ENCODE data around the gene EDNRA.

Gene EDNRA

DNA sequence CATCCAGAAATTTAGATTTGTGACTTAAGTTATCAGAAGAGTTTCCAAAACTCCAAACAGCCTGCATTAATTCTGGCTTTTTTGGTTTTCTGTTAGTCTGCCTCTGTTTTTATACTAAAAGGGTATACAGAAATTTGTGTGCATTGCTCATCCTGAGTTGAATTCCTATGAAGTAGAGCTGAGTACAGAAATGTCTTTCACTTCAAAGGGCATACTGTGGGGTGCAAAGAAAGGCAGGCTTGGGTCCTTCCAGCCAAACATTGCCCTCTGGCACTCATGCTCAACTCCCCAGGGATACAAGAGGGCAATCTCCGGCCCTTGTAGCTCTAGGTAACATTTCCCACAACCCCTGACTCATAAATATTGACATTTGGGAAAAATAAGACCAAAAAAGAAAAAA, 108.7 kb downstream of the EDNRA start:
- TF ChIP-seq, protein P1, sequence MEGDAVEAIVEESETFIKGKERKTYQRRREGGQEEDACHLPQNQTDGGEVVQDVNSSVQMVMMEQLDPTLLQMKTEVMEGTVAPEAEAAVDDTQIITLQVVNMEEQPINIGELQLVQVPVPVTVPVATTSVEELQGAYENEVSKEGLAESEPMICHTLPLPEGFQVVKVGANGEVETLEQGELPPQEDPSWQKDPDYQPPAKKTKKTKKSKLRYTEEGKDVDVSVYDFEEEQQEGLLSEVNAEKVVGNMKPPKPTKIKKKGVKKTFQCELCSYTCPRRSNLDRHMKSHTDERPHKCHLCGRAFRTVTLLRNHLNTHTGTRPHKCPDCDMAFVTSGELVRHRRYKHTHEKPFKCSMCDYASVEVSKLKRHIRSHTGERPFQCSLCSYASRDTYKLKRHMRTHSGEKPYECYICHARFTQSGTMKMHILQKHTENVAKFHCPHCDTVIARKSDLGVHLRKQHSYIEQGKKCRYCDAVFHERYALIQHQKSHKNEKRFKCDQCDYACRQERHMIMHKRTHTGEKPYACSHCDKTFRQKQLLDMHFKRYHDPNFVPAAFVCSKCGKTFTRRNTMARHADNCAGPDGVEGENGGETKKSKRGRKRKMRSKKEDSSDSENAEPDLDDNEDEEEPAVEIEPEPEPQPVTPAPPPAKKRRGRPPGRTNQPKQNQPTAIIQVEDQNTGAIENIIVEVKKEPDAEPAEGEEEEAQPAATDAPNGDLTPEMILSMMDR (IDR thresholded peaks at IDR 0.05; ENCODE audit: low read depth, low read length, poor library complexity, severe bottlenecking) = no peak
- no peak for TF ChIP-seq EZH2phosphoT487 (IDR thresholded peaks at IDR 0.05; ENCODE audit: borderline replicate concordance, low read length)

DNA sequence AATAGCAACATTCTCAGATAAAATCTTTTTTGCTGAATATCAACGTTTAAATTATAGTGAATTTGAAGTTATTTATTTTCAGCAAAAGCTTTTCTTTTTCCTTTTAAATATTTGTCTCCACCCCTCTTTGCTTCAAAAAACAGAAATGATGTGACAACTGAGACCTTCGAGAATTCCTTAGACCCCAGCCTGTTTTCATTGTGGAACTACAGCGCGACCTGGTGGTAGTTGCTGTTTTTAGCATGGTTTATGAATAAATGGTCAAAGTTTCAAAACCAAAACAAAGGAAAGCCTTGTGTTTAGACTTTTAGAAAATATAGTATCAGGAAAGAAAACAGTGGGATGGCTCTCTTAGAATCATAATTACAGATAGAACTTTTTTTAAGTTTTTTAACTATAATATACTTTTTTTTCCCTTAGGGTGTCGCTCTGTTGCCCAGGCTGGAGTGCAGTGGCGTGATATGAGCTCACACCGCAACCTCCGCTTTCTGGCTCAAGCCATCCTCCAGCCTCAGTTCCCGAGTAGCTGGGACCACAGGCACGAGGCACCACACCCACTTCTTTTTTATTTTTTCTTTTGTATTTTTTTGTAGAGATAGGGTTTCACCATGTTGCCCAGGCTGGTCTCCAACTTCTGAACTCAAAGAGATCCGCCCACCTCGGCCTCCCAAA, 109.5 kb downstream of the EDNRA start:
- Histone ChIP-seq H3K4me1 (ENCODE audit: control insufficient read depth, low read length) (no peaks in the 10 kb centered on the region), H3F3A (ENCODE audit: control insufficient read depth, insufficient read depth) (no peaks in the 10 kb centered on the region), H3K9me3 (ENCODE audit: control insufficient read depth, insufficient read depth, low read length) (no peaks in the 10 kb centered on the region), H3K4me2 (ENCODE audit: low read length) (no peak overlapping the region), H3K36me3 (ENCODE audit: control insufficient read depth, low read length) (no peaks in the 10 kb centered on the region), H4K20me1 (ENCODE audit: control insufficient read depth, insufficient read depth, low read depth, low read length) (no peaks in the 10 kb centered on the region), H3K27me3 (ENCODE audit: control insufficient read depth, low read length) (peaks cover 10% of the 10 kb centered on the region), H3K79me2 (ENCODE audit: control insufficient read depth, low read length) (no peaks in the 10 kb centered on the region), H3K27ac (ENCODE audit: low read depth, low read length) (no peak overlapping the region), H3K9me2 (replicated peaks; ENCODE audit: control insufficient read depth, low read length) (no peaks in the 10 kb centered on the region), H3K4me3 (ENCODE audit: low read length) (no peak overlapping the region)
- TF ChIP-seq, protein P1 (IDR thresholded peaks at IDR 0.05; ENCODE audit: low read depth, low read length, poor library complexity, severe bottlenecking) = peak; percentile 64
- TF ChIP-seq EZH2phosphoT487 (IDR thresholded peaks at IDR 0.05; ENCODE audit: borderline replicate concordance, low read length) = no peak

More for the DNA sequence above, 108.7 kb downstream of the EDNRA start:
- Histone ChIP-seq H4K20me1 (ENCODE audit: control insufficient read depth, insufficient read depth, low read depth, low read length) (no peaks in the 10 kb centered on the region), H3F3A (ENCODE audit: control insufficient read depth, insufficient read depth) (no peaks in the 10 kb centered on the region), H3K36me3 (ENCODE audit: control insufficient read depth, low read length) (no peaks in the 10 kb centered on the region), H3K4me1 (ENCODE audit: control insufficient read depth, low read length) (no peaks in the 10 kb centered on the region), H3K4me3 (ENCODE audit: low read length) (no peak overlapping the region), H3K27me3 (ENCODE audit: control insufficient read depth, low read length) (peaks cover 10% of the 10 kb centered on the region), H3K4me2 (ENCODE audit: low read length) (no peak overlapping the region), H3K9me3 (ENCODE audit: control insufficient read depth, insufficient read depth, low read length) (no peaks in the 10 kb centered on the region), H3K27ac (ENCODE audit: low read depth, low read length) (no peak overlapping the region), H3K9me2 (replicated peaks; ENCODE audit: control insufficient read depth, low read length) (no peaks in the 10 kb centered on the region), H3K79me2 (ENCODE audit: control insufficient read depth, low read length) (no peaks in the 10 kb centered on the region)

DNA sequence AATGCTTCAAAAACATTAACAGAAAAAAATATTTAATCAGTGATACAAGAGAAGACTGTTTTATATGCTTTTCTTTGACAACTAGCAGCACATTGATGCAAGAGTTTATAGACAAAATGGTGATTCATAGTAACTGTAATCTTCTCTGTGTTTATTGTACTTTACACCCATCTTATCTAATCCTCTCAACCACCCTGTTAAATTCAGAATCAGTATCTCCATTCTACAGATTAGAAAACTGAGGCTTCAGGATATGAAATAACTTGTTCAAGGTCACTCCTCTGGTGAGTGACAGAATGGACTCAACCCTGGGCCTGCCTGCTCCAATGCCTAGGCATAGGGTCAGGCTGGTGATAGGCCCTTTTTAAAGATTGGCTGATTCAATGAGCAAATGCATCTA, 110.2 kb downstream of the EDNRA start:
- Histone ChIP-seq H3K9me3 (ENCODE audit: control insufficient read depth, insufficient read depth, low read length) (no peaks in the 10 kb centered on the region), H3K27me3 (ENCODE audit: control insufficient read depth, low read length) (peaks cover 5% of the 10 kb centered on the region), H3K4me3 (ENCODE audit: low read length) (no peak overlapping the region), H3K79me2 (ENCODE audit: control insufficient read depth, low read length) (no peaks in the 10 kb centered on the region), H3K36me3 (ENCODE audit: control insufficient read depth, low read length) (no peaks in the 10 kb centered on the region), H3K4me1 (ENCODE audit: control insufficient read depth, low read length) (no peaks in the 10 kb centered on the region), H3K27ac (ENCODE audit: low read depth, low read length) (no peak overlapping the region), H4K20me1 (ENCODE audit: control insufficient read depth, insufficient read depth, low read depth, low read length) (no peaks in the 10 kb centered on the region), H3K9me2 (replicated peaks; ENCODE audit: control insufficient read depth, low read length) (no peaks in the 10 kb centered on the region), H3F3A (ENCODE audit: control insufficient read depth, insufficient read depth) (no peaks in the 10 kb centered on the region), H3K4me2 (ENCODE audit: low read length) (no peak overlapping the region)
- no peak for TF ChIP-seq EZH2phosphoT487 (IDR thresholded peaks at IDR 0.05; ENCODE audit: borderline replicate concordance, low read length)
- TF ChIP-seq, protein P1 (IDR thresholded peaks at IDR 0.05; ENCODE audit: low read depth, low read length, poor library complexity, severe bottlenecking) = no peak
